Thoracic aorta endothelial cell (primary cell): ENCODE data around the gene HMGN5. TPM values are rescaled to one million over a fixed set of nuclear protein-coding genes. Genes with fewer than 3 reads are reported as not detected.

Experiments
- total RNA-seq: library from RNA; depleted of rRNA; stranded (reverse); fragments of >200 nt; gene quantifications from 2 replicates; pipeline ENCODE4 v1.2.3, GENCODE V29; 2012

HMGN5 gene, protein sequence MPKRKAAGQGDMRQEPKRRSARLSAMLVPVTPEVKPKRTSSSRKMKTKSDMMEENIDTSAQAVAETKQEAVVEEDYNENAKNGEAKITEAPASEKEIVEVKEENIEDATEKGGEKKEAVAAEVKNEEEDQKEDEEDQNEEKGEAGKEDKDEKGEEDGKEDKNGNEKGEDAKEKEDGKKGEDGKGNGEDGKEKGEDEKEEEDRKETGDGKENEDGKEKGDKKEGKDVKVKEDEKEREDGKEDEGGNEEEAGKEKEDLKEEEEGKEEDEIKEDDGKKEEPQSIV
- total RNA-seq: 1.9 and 2.7 TPM in 2 replicates

GRCh38 chrX:81201671-81202455 is at the start of gene HMGN5, which contains the start of gene SH3BGRL:
Gene HMGN5, minus strand, starts transcription at chrX:81201913. Its CDS starts 80,364 bp downstream, at chrX:81121549.
Gene SH3BGRL, plus strand, starts transcription at chrX:81202102. Its CDS starts 99 bp downstream, at chrX:81202201.

Other genes with a start within 250 kb of the HMGN5 start
- gene SH3BGRL, start 189 bp upstream of the HMGN5 start, total RNA-seq: 81.2 and 108 TPM in 2 replicates